Endodermal cell (in vitro differentiated cells): Measurements from ENCODE around the gene SOX6. TPM values are rescaled to one million over a fixed set of nuclear protein-coding genes. Genes with fewer than 3 reads are reported as not detected.

Experiments used
- DNase-seq: peaks from one replicate; pipeline ENCODE4 v3.0.0-alpha.2; 2017
- H3K27ac ChIP-seq: 2 replicates; pipeline ENCODE4 v1.5.1; 2013; ENCODE audit warnings: mild to moderate bottlenecking, low read depth, low read length, moderate library complexity
- H3K27me3 ChIP-seq: 2 replicates; pipeline ENCODE4 v1.6.1; 2013; ENCODE audit warnings: mild to moderate bottlenecking, low read length, moderate library complexity; ENCODE audit not compliant: insufficient read depth, control insufficient read depth, poor library complexity, severe bottlenecking
- H3K36me3 ChIP-seq: 2 replicates; pipeline ENCODE4 v1.7.0; 2013; ENCODE audit warnings: mild to moderate bottlenecking, low read length, moderate library complexity; ENCODE audit not compliant: control insufficient read depth, insufficient read depth
- H3K4me1 ChIP-seq: one replicate; pipeline ENCODE4 v1.7.0; 2013; ENCODE audit warnings: low read length; ENCODE audit not compliant: control insufficient read depth, insufficient read depth
- H3K4me3 ChIP-seq: 2 replicates; pipeline ENCODE4 v1.5.1; 2013; ENCODE audit warnings: mild to moderate bottlenecking, low read length, moderate library complexity
- H3K9ac ChIP-seq: 2 replicates; pipeline ENCODE4 v1.6.1; 2013; ENCODE audit warnings: mild to moderate bottlenecking, low read length, moderate library complexity; ENCODE audit not compliant: poor library complexity, severe bottlenecking; ENCODE audit errors: extremely low read depth
- H3K9me3 ChIP-seq: 2 replicates; pipeline ENCODE4 v1.6.1; 2013; ENCODE audit warnings: mild to moderate bottlenecking, low read length, moderate library complexity; ENCODE audit not compliant: control insufficient read depth
- H3K27ac Mint-ChIP-seq: 2 replicates; pipeline ENCODE4 v1.8.0; 2020; ENCODE audit warnings: mixed read lengths
- H3K27me3 Mint-ChIP-seq: 2 replicates; pipeline ENCODE4 v1.8.0; 2021; ENCODE audit warnings: mild to moderate bottlenecking, mixed read lengths; ENCODE audit not compliant: insufficient read depth
- H3K36me3 Mint-ChIP-seq: 2 replicates; pipeline ENCODE4 v1.8.0; 2020; ENCODE audit warnings: low read depth, mixed read lengths
- H3K4me1 Mint-ChIP-seq: 2 replicates; pipeline ENCODE4 v1.8.0; 2020; ENCODE audit warnings: mixed read lengths
- H3K4me3 Mint-ChIP-seq: 2 replicates; pipeline ENCODE4 v1.8.0; 2020; ENCODE audit warnings: mild to moderate bottlenecking, moderate library complexity, mixed read lengths
- H3K9me3 Mint-ChIP-seq: 2 replicates; pipeline ENCODE4 v1.8.0; 2020; ENCODE audit warnings: mild to moderate bottlenecking, mixed read lengths
- WGBS, 2 experiments: methylation state at CpG; one replicate each; pipeline versions ENCODE4 v1.1.5 to v1.1.7; 2013; ENCODE audit warnings: missing lambda C conversion rate in 2 of 2, mixed read lengths in 1 of 2; ENCODE audit not compliant: insufficient coverage in 1 of 2, insufficient read length in 1 of 2; 5-methylcytosine and 5-hydroxymethylcytosine counted together
- total RNA-seq, 2 donors: library from RNA; stranded (reverse); fragmentation: NEBNext Ultra II Directional in 1 of 2; extraction: Animal tissue kit (Norgen Biotek cat#: 25700) in 1 of 2; gene quantifications; 2 replicates in 1 of 2; 3 replicates in 1 of 2; pipeline ENCODE4 v1.2.1, GENCODE V29; 2021
- TF ChIP-seq, protein P1 (sequence below): fragments of 200-600 bp; sonication (generic); conservative IDR thresholded peaks from 2 replicates; pipeline ENCODE4 v1.5.0; 2021; ENCODE audit warnings: antibody characterized with exemption, mild to moderate bottlenecking

SOX6 gene
- total RNA-seq, 2 donors from 2014 or later: 0.13 to 0.20 TPM

DNA sequence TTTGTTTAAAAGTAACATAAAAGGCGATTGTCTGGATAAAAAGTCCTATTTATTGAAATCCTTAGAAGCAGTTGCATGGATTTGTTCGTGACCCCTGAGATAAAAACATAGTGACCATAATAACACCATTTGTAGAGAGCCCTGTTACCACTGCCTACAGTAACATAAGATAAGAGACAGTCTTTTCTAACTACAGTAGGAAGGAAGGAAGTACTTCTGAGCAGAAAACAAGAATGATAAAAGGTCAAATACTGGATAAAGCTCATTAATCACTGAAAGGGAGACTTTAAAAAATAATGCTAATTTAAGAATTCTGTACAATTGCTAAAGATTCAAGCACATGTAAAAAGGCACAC lies 47.1 kb upstream of the SOX6 start:
- H3K36me3 Mint-ChIP-seq: no peaks in the 10 kb centered on the region
- H3K27ac ChIP-seq: peak overlapping the region; percentile 52
- H3K4me1 ChIP-seq: peaks cover 7% of the 10 kb centered on the region
- TF ChIP-seq, protein P1, sequence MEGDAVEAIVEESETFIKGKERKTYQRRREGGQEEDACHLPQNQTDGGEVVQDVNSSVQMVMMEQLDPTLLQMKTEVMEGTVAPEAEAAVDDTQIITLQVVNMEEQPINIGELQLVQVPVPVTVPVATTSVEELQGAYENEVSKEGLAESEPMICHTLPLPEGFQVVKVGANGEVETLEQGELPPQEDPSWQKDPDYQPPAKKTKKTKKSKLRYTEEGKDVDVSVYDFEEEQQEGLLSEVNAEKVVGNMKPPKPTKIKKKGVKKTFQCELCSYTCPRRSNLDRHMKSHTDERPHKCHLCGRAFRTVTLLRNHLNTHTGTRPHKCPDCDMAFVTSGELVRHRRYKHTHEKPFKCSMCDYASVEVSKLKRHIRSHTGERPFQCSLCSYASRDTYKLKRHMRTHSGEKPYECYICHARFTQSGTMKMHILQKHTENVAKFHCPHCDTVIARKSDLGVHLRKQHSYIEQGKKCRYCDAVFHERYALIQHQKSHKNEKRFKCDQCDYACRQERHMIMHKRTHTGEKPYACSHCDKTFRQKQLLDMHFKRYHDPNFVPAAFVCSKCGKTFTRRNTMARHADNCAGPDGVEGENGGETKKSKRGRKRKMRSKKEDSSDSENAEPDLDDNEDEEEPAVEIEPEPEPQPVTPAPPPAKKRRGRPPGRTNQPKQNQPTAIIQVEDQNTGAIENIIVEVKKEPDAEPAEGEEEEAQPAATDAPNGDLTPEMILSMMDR: no peak
- H3K4me3 Mint-ChIP-seq: no peak overlapping the region
- H3K9ac ChIP-seq: no peak overlapping the region
- no peaks in the 10 kb centered on the region for H3K9me3 ChIP-seq
- WGBS, 2 experiments: 13% methylated on average over 2 of the region's 2 CpGs; no CpG with 5 or more reads in 1 of the 2 experiments
- H3K9me3 Mint-ChIP-seq: no peaks in the 10 kb centered on the region
- no peaks in the 10 kb centered on the region for H3K36me3 ChIP-seq
- H3K4me3 ChIP-seq: no peak overlapping the region
- H3K4me1 Mint-ChIP-seq: peaks cover 31% of the 10 kb centered on the region
- DNase-seq: no peak
- peaks cover 79% of the 10 kb centered on the region for H3K27me3 Mint-ChIP-seq
- H3K27me3 ChIP-seq: peaks cover 63% of the 10 kb centered on the region
- no peak overlapping the region for H3K27ac Mint-ChIP-seq

DNA sequence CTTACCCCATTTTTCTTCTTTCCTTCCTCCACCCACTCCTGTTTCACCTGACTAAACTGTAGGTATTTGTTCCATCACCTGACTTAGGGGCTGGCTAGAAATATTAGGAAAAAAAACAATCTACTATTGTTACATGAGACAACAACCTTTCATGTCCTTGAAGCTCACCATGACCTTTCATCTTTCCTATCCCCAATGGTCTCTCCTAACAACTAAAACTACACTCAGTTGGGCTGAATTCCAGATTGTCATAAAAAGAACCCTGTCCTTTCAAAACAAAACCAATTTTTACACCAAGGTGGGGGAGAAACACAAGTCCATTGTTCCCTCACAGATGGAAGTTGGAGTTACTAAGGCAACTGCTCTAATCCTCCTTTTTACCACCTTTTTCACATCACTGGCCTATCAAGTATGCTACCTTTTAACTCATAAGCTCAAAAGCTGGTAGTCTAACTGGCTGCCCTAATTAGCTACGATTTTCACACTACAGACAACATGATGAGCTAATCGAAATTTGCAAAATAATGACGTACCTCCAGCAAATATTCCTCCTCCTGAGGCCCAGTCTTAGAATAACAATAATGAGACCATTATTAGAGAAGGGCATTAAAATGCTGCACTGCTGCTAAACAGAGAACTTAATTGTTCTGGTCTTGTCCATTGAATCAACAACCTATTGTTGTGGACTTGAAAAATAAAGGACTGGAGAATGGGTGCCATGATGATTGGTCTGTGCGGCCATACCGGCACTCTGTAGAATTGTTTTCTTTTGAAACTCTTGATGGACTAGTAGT lies 46.5 kb upstream of the SOX6 start:
- WGBS, 2 experiments: 19% methylated on average over 5 of the region's 5 CpGs; no CpG with 5 or more reads in 1 of the 2 experiments
- no peak overlapping the region for H3K4me3 Mint-ChIP-seq
- no peaks in the 10 kb centered on the region for H3K9me3 Mint-ChIP-seq
- no peak overlapping the region for H3K4me3 ChIP-seq
- H3K9me3 ChIP-seq: no peaks in the 10 kb centered on the region
- H3K27ac ChIP-seq: peak overlapping the region; percentile 76
- DNase-seq: peak; percentile 52
- peaks cover 31% of the 10 kb centered on the region for H3K4me1 Mint-ChIP-seq
- H3K27me3 ChIP-seq: peaks cover 69% of the 10 kb centered on the region
- H3K27me3 Mint-ChIP-seq: peaks cover 79% of the 10 kb centered on the region
- no peaks in the 10 kb centered on the region for H3K36me3 ChIP-seq
- H3K4me1 ChIP-seq: peaks cover 7% of the 10 kb centered on the region
- H3K36me3 Mint-ChIP-seq: no peaks in the 10 kb centered on the region
- no peak overlapping the region for H3K9ac ChIP-seq
- H3K27ac Mint-ChIP-seq: no peak overlapping the region
- TF ChIP-seq, protein P1: no peak

DNA sequence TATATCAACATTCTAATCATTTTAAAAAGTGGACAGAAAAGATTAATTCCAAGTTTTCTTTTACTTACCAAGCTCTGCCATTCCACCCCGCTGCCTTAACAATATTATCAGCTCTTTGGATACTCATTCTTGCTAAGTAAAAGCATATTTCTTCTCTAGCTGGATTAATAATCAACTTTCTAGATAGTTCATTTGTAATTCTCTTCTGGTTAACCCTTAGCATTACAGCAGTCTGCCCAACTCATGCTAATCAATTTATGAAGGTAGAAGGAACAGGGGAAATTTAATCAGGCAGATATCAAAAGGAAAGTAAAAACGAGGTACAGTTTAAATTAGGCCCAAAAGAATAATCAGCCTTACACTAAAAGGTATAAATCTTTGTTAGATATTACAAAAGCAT lies 41.0 kb upstream of the SOX6 start:
- 85% methylated on average over 2 of the region's 2 CpGs; no CpG with 5 or more reads in 1 of the 2 experiments for WGBS, 2 experiments
- Mint-ChIP-seq H3K27me3 (peaks cover 70% of the 10 kb centered on the region), H3K4me3 (no peak overlapping the region), H3K4me1 (peaks cover 4% of the 10 kb centered on the region), H3K9me3 (no peaks in the 10 kb centered on the region), H3K27ac (no peak overlapping the region), H3K36me3 (no peaks in the 10 kb centered on the region)
- Histone ChIP-seq H3K4me3 (no peak overlapping the region), H3K36me3 (no peaks in the 10 kb centered on the region), H3K27me3 (peaks cover 40% of the 10 kb centered on the region), H3K9me3 (no peaks in the 10 kb centered on the region), H3K4me1 (no peaks in the 10 kb centered on the region), H3K9ac (no peak overlapping the region), H3K27ac (no peak overlapping the region)
- DNase-seq: no peak
- TF ChIP-seq, protein P1: no peak
